WTC11 (cell line): ENCODE data around the gene PITPNM1. TPM values are rescaled to one million over a fixed set of nuclear protein-coding genes. Genes with fewer than 3 reads are reported as not detected.

ENCODE experiments used
- ELF4 ChIP-seq: sonication (generic); formaldehyde crosslinking; IDR thresholded peaks from 2 replicates; pipeline ENCODE4 v1.8.1; 2022; ENCODE audit warnings: low read depth, mild to moderate bottlenecking, moderate library complexity, missing genetic modification reagents
- HMGA2 ChIP-seq: fragments of 250-450 bp; sonication (Bioruptor Pico); IDR thresholded peaks from 2 replicates; pipeline ENCODE4 v1.4.0; 2021; ENCODE audit warnings: mild to moderate bottlenecking, moderate library complexity
- MYBL2 ChIP-seq: sonication (generic); formaldehyde crosslinking; IDR thresholded peaks from 2 replicates; pipeline ENCODE4 v1.8.1; 2023; ENCODE audit warnings: mild to moderate bottlenecking, moderate library complexity, missing genetic modification reagents
- OVOL2 ChIP-seq: fragments of 250-450 bp; sonication (Bioruptor Pico); IDR thresholded peaks from 2 replicates; pipeline ENCODE4 v1.9.0; 2021; ENCODE audit warnings: mild to moderate bottlenecking, borderline replicate concordance
- PRRX2 ChIP-seq: fragments of 250-450 bp; sonication (Bioruptor Pico); IDR thresholded peaks from 2 replicates; pipeline ENCODE4 v1.8.0; 2021; ENCODE audit warnings: mild to moderate bottlenecking
- SMAD4 ChIP-seq: sonication (generic); formaldehyde crosslinking; IDR thresholded peaks from 2 replicates; pipeline ENCODE4 v1.8.0; 2022; ENCODE audit warnings: mild to moderate bottlenecking, missing genetic modification reagents
- TCF7 ChIP-seq: sonication (generic); formaldehyde crosslinking; IDR thresholded peaks from 2 replicates; pipeline ENCODE4 v1.8.0; 2022; ENCODE audit warnings: mild to moderate bottlenecking, low read depth, missing genetic modification reagents, moderate library complexity
- TEAD1 ChIP-seq: sonication (generic); formaldehyde crosslinking; IDR thresholded peaks from 2 replicates; pipeline ENCODE4 v1.8.0; 2022; ENCODE audit warnings: mild to moderate bottlenecking, missing genetic modification reagents
- ZNF121 ChIP-seq: sonication (generic); formaldehyde crosslinking; IDR thresholded peaks from 2 replicates; pipeline ENCODE4 v1.8.0; 2023; ENCODE audit warnings: missing genetic modification reagents
- ZNF232 ChIP-seq: sonication (generic); formaldehyde crosslinking; IDR thresholded peaks from 2 replicates; pipeline ENCODE4 v1.8.0; 2022; ENCODE audit warnings: mild to moderate bottlenecking, missing genetic modification reagents
- ZNF263 ChIP-seq: sonication (generic); formaldehyde crosslinking; IDR thresholded peaks from 2 replicates; pipeline ENCODE4 v1.8.1; 2022; ENCODE audit warnings: low read depth, mild to moderate bottlenecking, moderate library complexity, missing genetic modification reagents
- ZNF423 ChIP-seq: fragments of 250-450 bp; sonication (Bioruptor Pico); IDR thresholded peaks from 2 replicates; pipeline ENCODE4 v2.1.2; 2022; ENCODE audit warnings: mild to moderate bottlenecking, moderate library complexity
- total RNA-seq: library from RNA; stranded (reverse); gene quantifications from 3 replicates; pipeline ENCODE4 v1.2.3, GENCODE V29; 2021
- TF ChIP-seq, protein P1 (sequence below): fragments of 200-600 bp; IDR thresholded peaks from 2 replicates; pipeline ENCODE4 v1.8.0; 2022; ENCODE audit warnings: antibody characterized with exemption
- TF ChIP-seq, protein P2 (sequence below): sonication (generic); formaldehyde crosslinking; IDR thresholded peaks from 2 replicates; pipeline ENCODE4 v1.8.0; 2022; ENCODE audit warnings: mild to moderate bottlenecking, missing genetic modification reagents
- TF ChIP-seq, protein P3 (sequence below): sonication (generic); formaldehyde crosslinking; IDR thresholded peaks from 2 replicates; pipeline ENCODE4 v1.8.1; 2023; ENCODE audit warnings: mild to moderate bottlenecking, missing genetic modification reagents
- TF ChIP-seq, protein P4 (sequence below): sonication (generic); formaldehyde crosslinking; IDR thresholded peaks from 2 replicates; pipeline ENCODE4 v1.8.1; 2023; ENCODE audit warnings: mild to moderate bottlenecking, missing genetic modification reagents, moderate library complexity
- TF ChIP-seq, protein P5 (sequence below): sonication (generic); formaldehyde crosslinking; IDR thresholded peaks from 2 replicates; pipeline ENCODE4 v1.8.0; 2022; ENCODE audit warnings: missing genetic modification reagents
- TF ChIP-seq, protein P6 (sequence below): sonication (generic); formaldehyde crosslinking; IDR thresholded peaks from 2 replicates; pipeline ENCODE4 v1.8.0; 2022; ENCODE audit warnings: mild to moderate bottlenecking, missing genetic modification reagents
- TF ChIP-seq, protein P7 (sequence below): sonication (generic); formaldehyde crosslinking; IDR thresholded peaks from 2 replicates; pipeline ENCODE4 v1.8.1; 2023; ENCODE audit warnings: mild to moderate bottlenecking, moderate library complexity, missing genetic modification reagents
- TF ChIP-seq, protein P8 (sequence below): fragments of 250-450 bp; sonication (Bioruptor Pico); IDR thresholded peaks from 2 replicates; pipeline ENCODE4 v1.9.0; 2021; ENCODE audit warnings: mild to moderate bottlenecking
- TF ChIP-seq, protein P9 (sequence below): sonication (generic); formaldehyde crosslinking; conservative IDR thresholded peaks from 2 replicates; pipeline ENCODE4 v1.8.1; 2023; ENCODE audit warnings: mild to moderate bottlenecking, low read depth, missing genetic modification reagents, moderate library complexity
- TF ChIP-seq, protein P10 (sequence below): sonication (generic); formaldehyde crosslinking; IDR thresholded peaks from 2 replicates; pipeline ENCODE4 v1.8.1; 2022; ENCODE audit warnings: mild to moderate bottlenecking, moderate library complexity, missing genetic modification reagents

The PITPNM1 gene
- total RNA-seq, 1 experiment from 2014 or later, result 55.4 TPM

DNA sequence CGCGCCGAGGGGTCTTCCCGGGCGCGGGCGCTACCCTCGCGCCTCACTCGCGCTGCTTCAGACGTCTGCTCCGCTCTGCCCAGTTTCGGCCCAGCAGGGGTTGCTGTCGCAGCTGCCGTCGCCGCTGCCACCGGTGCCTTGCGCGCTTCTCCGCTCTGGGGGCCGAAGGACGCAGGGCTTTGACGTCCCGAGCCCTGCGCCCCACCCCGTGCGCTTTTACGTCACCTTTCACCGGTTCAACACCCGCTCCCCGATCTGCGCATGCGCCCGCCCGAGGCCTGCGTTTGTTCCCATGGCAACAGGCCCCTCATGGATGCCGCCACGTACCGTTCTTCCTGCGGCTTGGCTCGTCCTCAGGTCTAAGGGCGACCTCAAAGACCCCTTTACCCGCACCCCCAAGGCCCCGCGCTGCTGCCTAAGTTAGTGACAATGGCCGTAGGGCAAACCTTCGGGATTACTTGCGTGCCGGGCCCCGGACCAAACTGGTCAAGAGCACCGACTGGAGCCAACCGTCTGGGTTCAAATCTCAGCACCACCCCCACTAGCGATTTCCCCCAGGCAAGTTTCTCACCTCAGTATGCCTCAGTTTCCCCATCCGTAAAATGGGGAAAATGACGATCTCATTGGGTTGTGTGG, 3.4 kb upstream of the PITPNM1 start (continued):
- TF ChIP-seq, protein P1, sequence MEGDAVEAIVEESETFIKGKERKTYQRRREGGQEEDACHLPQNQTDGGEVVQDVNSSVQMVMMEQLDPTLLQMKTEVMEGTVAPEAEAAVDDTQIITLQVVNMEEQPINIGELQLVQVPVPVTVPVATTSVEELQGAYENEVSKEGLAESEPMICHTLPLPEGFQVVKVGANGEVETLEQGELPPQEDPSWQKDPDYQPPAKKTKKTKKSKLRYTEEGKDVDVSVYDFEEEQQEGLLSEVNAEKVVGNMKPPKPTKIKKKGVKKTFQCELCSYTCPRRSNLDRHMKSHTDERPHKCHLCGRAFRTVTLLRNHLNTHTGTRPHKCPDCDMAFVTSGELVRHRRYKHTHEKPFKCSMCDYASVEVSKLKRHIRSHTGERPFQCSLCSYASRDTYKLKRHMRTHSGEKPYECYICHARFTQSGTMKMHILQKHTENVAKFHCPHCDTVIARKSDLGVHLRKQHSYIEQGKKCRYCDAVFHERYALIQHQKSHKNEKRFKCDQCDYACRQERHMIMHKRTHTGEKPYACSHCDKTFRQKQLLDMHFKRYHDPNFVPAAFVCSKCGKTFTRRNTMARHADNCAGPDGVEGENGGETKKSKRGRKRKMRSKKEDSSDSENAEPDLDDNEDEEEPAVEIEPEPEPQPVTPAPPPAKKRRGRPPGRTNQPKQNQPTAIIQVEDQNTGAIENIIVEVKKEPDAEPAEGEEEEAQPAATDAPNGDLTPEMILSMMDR, result no peak
- TF ChIP-seq PRRX2 (CRISPR knock-in tag), result 0 out of 2 replicates have a peak, but pooled peaks have one; percentile 20
- TF ChIP-seq ZNF121 (CRISPR knock-in tag), result no peak
- TF ChIP-seq ZNF263, result no peak
- TF ChIP-seq, protein P2, sequence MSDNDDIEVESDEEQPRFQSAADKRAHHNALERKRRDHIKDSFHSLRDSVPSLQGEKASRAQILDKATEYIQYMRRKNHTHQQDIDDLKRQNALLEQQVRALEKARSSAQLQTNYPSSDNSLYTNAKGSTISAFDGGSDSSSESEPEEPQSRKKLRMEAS (CRISPR knock-in tag), result peak; percentile 56
- no peak for TF ChIP-seq OVOL2 (CRISPR knock-in tag)
- no peak for TF ChIP-seq ZNF423 (CRISPR knock-in tag)
- TF ChIP-seq, protein P3, sequence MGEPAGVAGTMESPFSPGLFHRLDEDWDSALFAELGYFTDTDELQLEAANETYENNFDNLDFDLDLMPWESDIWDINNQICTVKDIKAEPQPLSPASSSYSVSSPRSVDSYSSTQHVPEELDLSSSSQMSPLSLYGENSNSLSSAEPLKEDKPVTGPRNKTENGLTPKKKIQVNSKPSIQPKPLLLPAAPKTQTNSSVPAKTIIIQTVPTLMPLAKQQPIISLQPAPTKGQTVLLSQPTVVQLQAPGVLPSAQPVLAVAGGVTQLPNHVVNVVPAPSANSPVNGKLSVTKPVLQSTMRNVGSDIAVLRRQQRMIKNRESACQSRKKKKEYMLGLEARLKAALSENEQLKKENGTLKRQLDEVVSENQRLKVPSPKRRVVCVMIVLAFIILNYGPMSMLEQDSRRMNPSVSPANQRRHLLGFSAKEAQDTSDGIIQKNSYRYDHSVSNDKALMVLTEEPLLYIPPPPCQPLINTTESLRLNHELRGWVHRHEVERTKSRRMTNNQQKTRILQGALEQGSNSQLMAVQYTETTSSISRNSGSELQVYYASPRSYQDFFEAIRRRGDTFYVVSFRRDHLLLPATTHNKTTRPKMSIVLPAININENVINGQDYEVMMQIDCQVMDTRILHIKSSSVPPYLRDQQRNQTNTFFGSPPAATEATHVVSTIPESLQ (CRISPR knock-in tag), result no peak
- TF ChIP-seq, protein P4, sequence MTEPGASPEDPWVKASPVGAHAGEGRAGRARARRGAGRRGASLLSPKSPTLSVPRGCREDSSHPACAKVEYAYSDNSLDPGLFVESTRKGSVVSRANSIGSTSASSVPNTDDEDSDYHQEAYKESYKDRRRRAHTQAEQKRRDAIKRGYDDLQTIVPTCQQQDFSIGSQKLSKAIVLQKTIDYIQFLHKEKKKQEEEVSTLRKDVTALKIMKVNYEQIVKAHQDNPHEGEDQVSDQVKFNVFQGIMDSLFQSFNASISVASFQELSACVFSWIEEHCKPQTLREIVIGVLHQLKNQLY (CRISPR knock-in tag), result no peak
- TF ChIP-seq ZNF232 (CRISPR knock-in tag), result no peak
- TF ChIP-seq, protein P5, sequence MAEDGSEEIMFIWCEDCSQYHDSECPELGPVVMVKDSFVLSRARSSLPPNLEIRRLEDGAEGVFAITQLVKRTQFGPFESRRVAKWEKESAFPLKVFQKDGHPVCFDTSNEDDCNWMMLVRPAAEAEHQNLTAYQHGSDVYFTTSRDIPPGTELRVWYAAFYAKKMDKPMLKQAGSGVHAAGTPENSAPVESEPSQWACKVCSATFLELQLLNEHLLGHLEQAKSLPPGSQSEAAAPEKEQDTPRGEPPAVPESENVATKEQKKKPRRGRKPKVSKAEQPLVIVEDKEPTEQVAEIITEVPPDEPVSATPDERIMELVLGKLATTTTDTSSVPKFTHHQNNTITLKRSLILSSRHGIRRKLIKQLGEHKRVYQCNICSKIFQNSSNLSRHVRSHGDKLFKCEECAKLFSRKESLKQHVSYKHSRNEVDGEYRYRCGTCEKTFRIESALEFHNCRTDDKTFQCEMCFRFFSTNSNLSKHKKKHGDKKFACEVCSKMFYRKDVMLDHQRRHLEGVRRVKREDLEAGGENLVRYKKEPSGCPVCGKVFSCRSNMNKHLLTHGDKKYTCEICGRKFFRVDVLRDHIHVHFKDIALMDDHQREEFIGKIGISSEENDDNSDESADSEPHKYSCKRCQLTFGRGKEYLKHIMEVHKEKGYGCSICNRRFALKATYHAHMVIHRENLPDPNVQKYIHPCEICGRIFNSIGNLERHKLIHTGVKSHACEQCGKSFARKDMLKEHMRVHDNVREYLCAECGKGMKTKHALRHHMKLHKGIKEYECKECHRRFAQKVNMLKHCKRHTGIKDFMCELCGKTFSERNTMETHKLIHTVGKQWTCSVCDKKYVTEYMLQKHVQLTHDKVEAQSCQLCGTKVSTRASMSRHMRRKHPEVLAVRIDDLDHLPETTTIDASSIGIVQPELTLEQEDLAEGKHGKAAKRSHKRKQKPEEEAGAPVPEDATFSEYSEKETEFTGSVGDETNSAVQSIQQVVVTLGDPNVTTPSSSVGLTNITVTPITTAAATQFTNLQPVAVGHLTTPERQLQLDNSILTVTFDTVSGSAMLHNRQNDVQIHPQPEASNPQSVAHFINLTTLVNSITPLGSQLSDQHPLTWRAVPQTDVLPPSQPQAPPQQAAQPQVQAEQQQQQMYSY (CRISPR knock-in tag), result no peak
- TF ChIP-seq, protein P6, sequence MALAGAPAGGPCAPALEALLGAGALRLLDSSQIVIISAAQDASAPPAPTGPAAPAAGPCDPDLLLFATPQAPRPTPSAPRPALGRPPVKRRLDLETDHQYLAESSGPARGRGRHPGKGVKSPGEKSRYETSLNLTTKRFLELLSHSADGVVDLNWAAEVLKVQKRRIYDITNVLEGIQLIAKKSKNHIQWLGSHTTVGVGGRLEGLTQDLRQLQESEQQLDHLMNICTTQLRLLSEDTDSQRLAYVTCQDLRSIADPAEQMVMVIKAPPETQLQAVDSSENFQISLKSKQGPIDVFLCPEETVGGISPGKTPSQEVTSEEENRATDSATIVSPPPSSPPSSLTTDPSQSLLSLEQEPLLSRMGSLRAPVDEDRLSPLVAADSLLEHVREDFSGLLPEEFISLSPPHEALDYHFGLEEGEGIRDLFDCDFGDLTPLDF, result no peak
- TF ChIP-seq, protein P7, sequence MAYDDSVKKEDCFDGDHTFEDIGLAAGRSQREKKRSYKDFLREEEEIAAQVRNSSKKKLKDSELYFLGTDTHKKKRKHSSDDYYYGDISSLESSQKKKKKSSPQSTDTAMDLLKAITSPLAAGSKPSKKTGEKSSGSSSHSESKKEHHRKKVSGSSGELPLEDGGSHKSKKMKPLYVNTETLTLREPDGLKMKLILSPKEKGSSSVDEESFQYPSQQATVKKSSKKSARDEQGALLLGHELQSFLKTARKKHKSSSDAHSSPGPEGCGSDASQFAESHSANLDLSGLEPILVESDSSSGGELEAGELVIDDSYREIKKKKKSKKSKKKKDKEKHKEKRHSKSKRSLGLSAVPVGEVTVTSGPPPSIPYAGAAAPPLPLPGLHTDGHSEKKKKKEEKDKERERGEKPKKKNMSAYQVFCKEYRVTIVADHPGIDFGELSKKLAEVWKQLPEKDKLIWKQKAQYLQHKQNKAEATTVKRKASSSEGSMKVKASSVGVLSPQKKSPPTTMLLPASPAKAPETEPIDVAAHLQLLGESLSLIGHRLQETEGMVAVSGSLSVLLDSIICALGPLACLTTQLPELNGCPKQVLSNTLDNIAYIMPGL (CRISPR knock-in tag), result no peak
- no peak for TF ChIP-seq SMAD4 (CRISPR knock-in tag)
- TF ChIP-seq ELF4, result no peak
- TF ChIP-seq MYBL2 (CRISPR knock-in tag), result 0 out of 2 replicates have a peak, but pooled peaks have one; percentile 53
- TF ChIP-seq HMGA2, result no peak
- no peak for TF ChIP-seq TCF7 (CRISPR knock-in tag)
- TF ChIP-seq TEAD1, result no peak; the same call in 1 of the 2 replicates
- TF ChIP-seq, protein P8, sequence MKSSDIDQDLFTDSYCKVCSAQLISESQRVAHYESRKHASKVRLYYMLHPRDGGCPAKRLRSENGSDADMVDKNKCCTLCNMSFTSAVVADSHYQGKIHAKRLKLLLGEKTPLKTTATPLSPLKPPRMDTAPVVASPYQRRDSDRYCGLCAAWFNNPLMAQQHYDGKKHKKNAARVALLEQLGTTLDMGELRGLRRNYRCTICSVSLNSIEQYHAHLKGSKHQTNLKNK (CRISPR knock-in tag), result no peak
- TF ChIP-seq, protein P9, sequence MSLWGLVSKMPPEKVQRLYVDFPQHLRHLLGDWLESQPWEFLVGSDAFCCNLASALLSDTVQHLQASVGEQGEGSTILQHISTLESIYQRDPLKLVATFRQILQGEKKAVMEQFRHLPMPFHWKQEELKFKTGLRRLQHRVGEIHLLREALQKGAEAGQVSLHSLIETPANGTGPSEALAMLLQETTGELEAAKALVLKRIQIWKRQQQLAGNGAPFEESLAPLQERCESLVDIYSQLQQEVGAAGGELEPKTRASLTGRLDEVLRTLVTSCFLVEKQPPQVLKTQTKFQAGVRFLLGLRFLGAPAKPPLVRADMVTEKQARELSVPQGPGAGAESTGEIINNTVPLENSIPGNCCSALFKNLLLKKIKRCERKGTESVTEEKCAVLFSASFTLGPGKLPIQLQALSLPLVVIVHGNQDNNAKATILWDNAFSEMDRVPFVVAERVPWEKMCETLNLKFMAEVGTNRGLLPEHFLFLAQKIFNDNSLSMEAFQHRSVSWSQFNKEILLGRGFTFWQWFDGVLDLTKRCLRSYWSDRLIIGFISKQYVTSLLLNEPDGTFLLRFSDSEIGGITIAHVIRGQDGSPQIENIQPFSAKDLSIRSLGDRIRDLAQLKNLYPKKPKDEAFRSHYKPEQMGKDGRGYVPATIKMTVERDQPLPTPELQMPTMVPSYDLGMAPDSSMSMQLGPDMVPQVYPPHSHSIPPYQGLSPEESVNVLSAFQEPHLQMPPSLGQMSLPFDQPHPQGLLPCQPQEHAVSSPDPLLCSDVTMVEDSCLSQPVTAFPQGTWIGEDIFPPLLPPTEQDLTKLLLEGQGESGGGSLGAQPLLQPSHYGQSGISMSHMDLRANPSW, result no peak
- TF ChIP-seq, protein P10, sequence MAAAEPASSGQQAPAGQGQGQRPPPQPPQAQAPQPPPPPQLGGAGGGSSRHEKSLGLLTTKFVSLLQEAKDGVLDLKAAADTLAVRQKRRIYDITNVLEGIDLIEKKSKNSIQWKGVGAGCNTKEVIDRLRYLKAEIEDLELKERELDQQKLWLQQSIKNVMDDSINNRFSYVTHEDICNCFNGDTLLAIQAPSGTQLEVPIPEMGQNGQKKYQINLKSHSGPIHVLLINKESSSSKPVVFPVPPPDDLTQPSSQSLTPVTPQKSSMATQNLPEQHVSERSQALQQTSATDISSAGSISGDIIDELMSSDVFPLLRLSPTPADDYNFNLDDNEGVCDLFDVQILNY (CRISPR knock-in tag), result no peak
